Subcutaneous adipose tissue (tissue), 4 donors: ENCODE data around the gene BUD23. TPM values are rescaled to one million over a fixed set of nuclear protein-coding genes. Genes with fewer than 3 reads are reported as not detected.

Experiments
- CTCF ChIP-seq: fragments of 450-650 bp; IDR thresholded peaks from one replicate; pipeline ENCODE4 v1.5.1; 2016; ENCODE audit warnings: low read depth, mild to moderate bottlenecking, control low read depth, antibody characterized with exemption, moderate library complexity
- total RNA-seq, 4 donors: library from RNA; depleted of rRNA; stranded (reverse); fragments of >200 nt; gene quantifications; one replicate each; pipeline ENCODE4 v1.1.0, GENCODE V29; 2016

Gene BUD23
- total RNA-seq, 4 donors from 2014 or later = 24.0 to 41.1 (median 32.8) TPM

DNA sequence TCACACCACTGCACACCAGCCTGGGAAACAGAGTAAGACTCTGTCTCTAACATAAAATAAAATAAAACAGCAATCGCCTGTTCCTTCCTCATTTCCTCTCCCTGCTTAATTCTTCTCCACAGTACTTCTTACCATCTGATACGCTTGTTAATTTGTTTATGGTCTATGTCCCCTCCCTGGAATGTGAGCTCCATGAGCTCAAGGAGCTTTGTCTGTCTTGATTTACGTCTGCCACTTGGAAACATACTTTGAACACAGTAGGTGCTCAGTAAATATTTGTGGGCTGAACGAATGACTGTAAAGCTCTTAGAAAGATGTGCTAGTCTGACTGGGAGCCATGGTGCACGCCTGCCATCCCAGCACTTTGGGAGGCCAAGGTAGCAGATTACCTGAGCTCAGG, 45.2 kb downstream of the BUD23 start:
- no peak for TF ChIP-seq CTCF

DNA sequence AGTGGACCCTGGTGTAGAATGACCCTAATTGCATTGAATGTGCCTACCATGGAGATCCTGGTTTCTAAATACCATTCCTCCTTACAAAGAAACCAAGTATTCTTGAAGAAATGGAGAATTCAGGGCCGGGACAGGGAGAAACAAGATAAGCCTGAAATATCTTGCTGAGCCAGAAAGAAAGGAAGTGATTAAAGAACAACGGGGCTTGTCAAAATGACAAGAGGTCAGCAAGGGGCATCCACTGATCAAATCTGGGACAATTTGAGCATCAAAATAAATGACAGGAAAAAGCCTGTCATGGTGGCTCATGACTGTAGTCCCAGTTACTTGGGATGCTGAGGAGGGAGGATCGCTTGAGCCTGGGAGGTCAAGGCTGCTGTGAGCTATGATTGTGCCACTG, 47.1 kb downstream of the BUD23 start:
- TF ChIP-seq CTCF = no peak

GRCh38 chr7:73732397-73732796, 49.0 kb downstream of the BUD23 start:
- TF ChIP-seq CTCF = no peak

DNA sequence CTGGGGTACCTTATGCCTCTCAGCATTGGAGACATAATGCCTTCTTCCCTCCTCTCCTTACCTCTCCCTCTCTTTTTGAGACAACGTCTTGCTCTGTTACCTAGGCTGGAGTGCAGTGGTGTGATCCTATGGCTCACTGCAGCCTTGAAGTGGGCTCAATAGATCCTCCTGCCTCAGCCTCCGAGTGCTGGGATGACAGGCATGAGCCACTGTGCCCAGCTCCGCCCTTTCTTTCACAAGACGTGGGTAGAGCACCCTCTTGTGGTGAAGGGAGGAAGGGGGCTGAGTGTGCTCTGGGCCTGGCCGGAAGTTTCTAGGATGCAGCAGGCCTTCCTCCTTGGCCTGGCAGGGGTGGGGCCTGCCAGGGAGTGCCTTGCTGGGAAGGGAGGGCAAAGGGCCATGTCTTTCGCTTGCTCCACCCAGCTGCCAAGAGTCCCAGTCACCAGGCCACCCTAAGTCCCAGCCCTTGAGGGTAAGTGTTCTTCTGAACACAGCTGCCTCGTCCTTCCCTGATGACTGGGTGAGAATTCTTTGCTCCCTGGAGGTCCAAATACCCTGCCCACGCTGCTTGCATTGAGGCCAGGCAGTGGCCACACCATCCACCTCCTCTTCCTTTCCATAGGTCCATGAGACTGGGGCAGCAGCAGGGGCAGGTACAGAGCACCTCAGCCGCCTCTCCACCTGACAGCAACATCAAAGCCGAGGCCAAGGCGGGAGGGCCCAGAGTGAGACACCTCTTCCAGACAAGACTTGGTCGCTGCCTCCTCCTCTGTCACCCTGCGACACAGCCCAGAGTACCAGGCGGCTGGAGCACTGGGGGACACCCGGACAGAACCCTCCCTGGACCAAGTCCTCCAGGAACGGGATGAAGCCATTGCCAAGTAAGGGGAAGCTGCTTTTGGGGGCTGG, 51.5 kb downstream of the BUD23 start:
- no peak for TF ChIP-seq CTCF

GRCh38 chr7:73735528-73735905, 52.1 kb downstream of the BUD23 start:
- TF ChIP-seq CTCF = no peak

- no peak for TF ChIP-seq CTCF
Measured at GRCh38 chr7:73736885-73737284, 53.5 kb downstream of the BUD23 start.

GRCh38 chr7:73737491-73738219, 54.3 kb downstream of the BUD23 start:
- TF ChIP-seq CTCF = no peak
